Prostate gland (tissue), 2 donors: ENCODE data around the gene C1GALT1. TPM values are rescaled to one million over a fixed set of nuclear protein-coding genes. Genes with fewer than 3 reads are reported as not detected.
"Not testable (repeated sequence)": the region's sequence is repeated elsewhere in the genome, so short reads cannot be mapped to it uniquely, and the experiment has no call there.

Experiments
- DNase-seq: peaks from one replicate; pipeline ENCODE4 v3.0.0-alpha.2; 2019; ENCODE audit warnings: low spot score
- H3K27ac ChIP-seq, 2 donors: fragments of 200-600 bp; sonication (generic); 2 replicates each; pipeline ENCODE4 v1.5.1; 2017 to 2019
- H3K27me3 ChIP-seq: fragments of 200-600 bp; sonication (generic); replicated peaks from 2 replicates; pipeline ENCODE4 v1.5.1; 2019; ENCODE audit not compliant: insufficient read depth
- H3K36me3 ChIP-seq, 2 donors: fragments of 200-600 bp; sonication (generic); 1 replicate in 1 of 2; 2 replicates in 1 of 2; pipeline versions ENCODE4 v1.5.1 to v1.8.1; 2017 to 2019
- H3K4me1 ChIP-seq: fragments of 200-600 bp; sonication (generic); replicated peaks from 2 replicates; pipeline ENCODE4 v1.5.1; 2019
- H3K4me3 ChIP-seq, 2 donors: fragments of 200-600 bp; sonication (generic); 2 replicates each; pipeline ENCODE4 v1.5.1; 2017 to 2019
- H3K9me3 ChIP-seq: fragments of 200-600 bp; sonication (generic); 2 replicates; pipeline ENCODE4 v1.5.1; 2017
- POLR2A ChIP-seq: fragments of 450-650 bp; IDR thresholded peaks from one replicate; pipeline ENCODE4 v1.6.1; 2016; ENCODE audit warnings: antibody characterized with exemption, mild to moderate bottlenecking
- POLR2AphosphoS5 ChIP-seq: sonication (generic); formaldehyde crosslinking; IDR thresholded peaks from one replicate; pipeline ENCODE4 v1.6.1; 2017; ENCODE audit warnings: antibody characterized with exemption
- WGBS: methylation state at CpG from one replicate; pipeline ENCODE4 v1.1.5; 2018; 5-methylcytosine and 5-hydroxymethylcytosine counted together
- intact Hi-C: fragments of 100-400 bp; cut with DNase I; formaldehyde crosslinking; loops from one replicate; pipeline ENCODE4 v1.14.2; 2022
- total RNA-seq, 2 donors: library from RNA; depleted of rRNA; stranded (reverse); fragments of >200 nt; gene quantifications; one replicate each; pipeline ENCODE4 v1.1.0, GENCODE V29; 2016
- TF ChIP-seq, protein P1 (sequence below), 4 experiments: fragments of 200-600 bp in 2 of 4; fragments of 450-650 bp in 2 of 4; sonication (generic) in 2 of 4; IDR thresholded peaks; 1 replicate in 3 of 4; 2 replicates in 1 of 4; pipeline ENCODE4 v1.5.1; 2016 to 2019; ENCODE audit warnings: antibody characterized with exemption in 4 of 4, mild to moderate bottlenecking in 2 of 4, moderate library complexity in 2 of 4

The C1GALT1 gene
- total RNA-seq, 2 donors from 2014 or later = 16.1 to 16.8 TPM

DNA sequence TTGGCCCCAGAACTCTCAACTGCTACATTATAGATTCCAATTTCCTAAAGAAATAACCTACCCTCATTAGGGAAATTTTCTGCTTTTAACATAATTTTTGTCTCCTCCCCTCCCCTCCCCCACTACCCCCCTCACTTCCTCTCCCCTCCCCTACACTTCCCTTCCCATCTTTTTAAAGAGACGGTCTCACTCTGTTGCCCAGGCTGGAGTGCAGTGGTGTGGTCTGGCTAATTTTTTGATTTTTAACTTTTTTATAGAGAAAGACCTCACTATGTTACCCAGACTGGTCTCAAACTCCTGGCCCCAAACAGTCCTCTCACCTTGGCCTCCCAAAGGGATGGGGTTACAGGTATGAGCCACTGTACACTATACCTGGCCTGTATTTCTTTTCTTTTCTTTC is 30.5 kb upstream of the C1GALT1 start:
- Histone ChIP-seq H3K36me3 (no peaks in the 10 kb centered on the region), H3K9me3 (no peaks in the 10 kb centered on the region), H3K27ac (no peak overlapping the region), H3K27me3 (no peaks in the 10 kb centered on the region), H3K4me3 (no peak overlapping the region), H3K4me1 (no peaks in the 10 kb centered on the region)
- TF ChIP-seq POLR2AphosphoS5 (no peak), POLR2A (no peak)
- TF ChIP-seq, protein P1, sequence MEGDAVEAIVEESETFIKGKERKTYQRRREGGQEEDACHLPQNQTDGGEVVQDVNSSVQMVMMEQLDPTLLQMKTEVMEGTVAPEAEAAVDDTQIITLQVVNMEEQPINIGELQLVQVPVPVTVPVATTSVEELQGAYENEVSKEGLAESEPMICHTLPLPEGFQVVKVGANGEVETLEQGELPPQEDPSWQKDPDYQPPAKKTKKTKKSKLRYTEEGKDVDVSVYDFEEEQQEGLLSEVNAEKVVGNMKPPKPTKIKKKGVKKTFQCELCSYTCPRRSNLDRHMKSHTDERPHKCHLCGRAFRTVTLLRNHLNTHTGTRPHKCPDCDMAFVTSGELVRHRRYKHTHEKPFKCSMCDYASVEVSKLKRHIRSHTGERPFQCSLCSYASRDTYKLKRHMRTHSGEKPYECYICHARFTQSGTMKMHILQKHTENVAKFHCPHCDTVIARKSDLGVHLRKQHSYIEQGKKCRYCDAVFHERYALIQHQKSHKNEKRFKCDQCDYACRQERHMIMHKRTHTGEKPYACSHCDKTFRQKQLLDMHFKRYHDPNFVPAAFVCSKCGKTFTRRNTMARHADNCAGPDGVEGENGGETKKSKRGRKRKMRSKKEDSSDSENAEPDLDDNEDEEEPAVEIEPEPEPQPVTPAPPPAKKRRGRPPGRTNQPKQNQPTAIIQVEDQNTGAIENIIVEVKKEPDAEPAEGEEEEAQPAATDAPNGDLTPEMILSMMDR (IDR thresholded peaks at IDR 0.05) = no peak
- intact Hi-C loops = no loop called here
- DNase-seq = no peak
- 81% methylated on average over 1 of the region's 1 CpG for whole genome bisulfite sequencing

DNA sequence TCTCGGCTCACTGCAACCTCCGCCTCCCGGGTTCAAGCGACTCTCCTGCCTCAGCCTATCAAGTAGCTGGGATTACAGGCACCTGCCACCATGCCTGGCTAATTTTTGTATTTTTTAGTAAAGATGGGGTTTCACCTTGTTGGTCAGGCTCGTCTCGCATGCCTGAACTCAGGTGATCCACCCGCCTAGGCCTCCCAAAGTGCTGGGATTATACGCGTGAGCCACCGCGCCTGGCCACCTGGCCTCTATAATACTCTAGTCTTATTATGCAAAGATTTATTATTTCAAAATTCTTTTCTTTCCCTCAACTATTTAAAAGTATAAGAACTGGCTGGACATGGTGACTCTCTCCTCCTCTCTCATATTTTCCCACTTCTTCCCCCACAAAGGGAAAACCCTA is 30.0 kb upstream of the C1GALT1 start:
- 97% methylated on average over 11 of the region's 11 CpGs for WGBS
- no peak for TF ChIP-seq POLR2A
- TF ChIP-seq POLR2AphosphoS5 = no peak
- TF ChIP-seq, protein P1 (IDR thresholded peaks at IDR 0.05) = no peak
- DNase-seq = no peak
- intact Hi-C loops = no loop called here
- Histone ChIP-seq H3K4me3 (no peak overlapping the region), H3K36me3 (no peaks in the 10 kb centered on the region), H3K9me3 (no peaks in the 10 kb centered on the region), H3K27me3 (no peaks in the 10 kb centered on the region), H3K4me1 (no peaks in the 10 kb centered on the region), H3K27ac (no peak overlapping the region)

DNA sequence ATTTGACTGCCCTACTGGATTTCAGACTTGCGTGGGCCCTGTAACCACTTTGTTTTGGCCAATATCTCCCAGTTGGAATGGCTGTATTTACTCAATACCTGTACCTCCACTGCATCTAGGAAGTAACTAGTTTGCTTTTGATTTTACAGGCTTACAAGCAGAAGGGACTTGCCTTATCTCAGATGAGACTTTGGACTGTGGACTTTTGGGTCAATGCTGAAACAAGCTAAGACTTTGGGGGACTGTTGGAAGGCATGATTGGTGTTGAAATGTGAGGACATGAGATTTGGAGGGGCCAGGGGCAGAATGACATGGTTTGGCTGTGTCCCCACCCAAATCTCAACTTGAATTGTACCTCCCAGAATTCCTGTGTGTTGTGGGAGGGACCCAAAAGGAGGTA is 28.0 kb upstream of the C1GALT1 start:
- H3K4me1 ChIP-seq, H3K36me3 ChIP-seq, H3K4me3 ChIP-seq, H3K27ac ChIP-seq, intact Hi-C loops, DNase-seq, H3K27me3 ChIP-seq, H3K9me3 ChIP-seq: not testable (repeated sequence)
- WGBS = 54% methylated on average over 1 of the region's 1 CpG

DNA sequence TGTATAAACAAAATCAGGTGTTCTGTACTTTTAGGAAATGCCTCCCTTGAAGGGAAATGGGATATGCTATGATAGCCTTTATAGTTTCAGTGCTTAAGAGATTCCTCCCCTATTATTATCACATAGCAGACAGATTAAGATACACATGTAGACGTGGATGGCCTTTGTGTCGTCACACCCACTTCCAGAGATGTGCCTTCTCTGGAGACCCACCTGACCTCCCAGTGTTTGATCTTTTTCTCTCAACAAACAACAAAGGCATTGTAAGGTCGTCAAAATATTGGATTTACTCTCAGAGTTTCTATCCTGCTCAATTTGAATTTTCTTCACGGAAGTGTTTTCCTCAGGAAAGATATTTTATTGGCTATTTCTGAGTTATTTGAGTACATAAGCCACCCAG is 25.7 kb upstream of the C1GALT1 start:
- Histone ChIP-seq H3K4me1 (no peaks in the 10 kb centered on the region), H3K27me3 (no peaks in the 10 kb centered on the region), H3K27ac (no peak overlapping the region), H3K9me3 (no peaks in the 10 kb centered on the region), H3K36me3 (no peaks in the 10 kb centered on the region), H3K4me3 (no peak overlapping the region)
- DNase-seq = no peak
- TF ChIP-seq, protein P1 (IDR thresholded peaks at IDR 0.05) = no peak
- TF ChIP-seq POLR2A = no peak
- TF ChIP-seq POLR2AphosphoS5 = no peak
- intact Hi-C loops = no loop called here
- WGBS = 47% methylated on average over 4 of the region's 4 CpGs

DNA sequence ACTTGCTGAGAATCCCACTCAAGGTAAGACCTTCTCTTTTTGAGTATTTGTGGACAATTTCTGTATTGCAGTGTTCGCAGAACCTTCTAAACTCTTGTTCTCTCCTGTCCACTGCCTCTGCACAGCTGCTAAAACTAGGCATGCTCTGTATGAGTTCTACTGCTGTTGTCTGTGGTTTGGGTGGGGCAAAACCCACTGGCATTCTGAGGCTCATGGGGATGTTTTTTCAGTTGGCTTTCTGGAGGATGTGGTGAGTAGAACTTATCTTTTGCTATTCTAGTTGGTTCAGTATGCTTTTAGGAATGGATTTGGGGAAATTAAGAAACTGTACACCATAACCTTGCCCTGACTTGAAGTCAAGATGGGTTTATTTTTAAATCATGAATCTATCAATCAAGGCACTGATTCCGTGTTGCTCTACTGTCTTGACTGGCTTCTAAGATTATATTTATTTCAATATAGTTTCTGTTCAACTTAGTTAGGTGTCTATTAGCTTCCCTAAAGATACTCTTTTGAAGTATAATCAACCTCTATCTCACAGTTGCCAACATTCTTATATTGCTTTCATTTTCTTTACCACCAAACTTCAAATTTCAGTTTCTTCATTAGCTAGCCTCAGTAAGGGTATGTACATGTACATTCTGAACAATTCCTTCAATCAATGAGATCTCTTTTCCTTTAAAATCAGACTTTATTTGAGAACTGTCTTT is 25.0 kb upstream of the C1GALT1 start:
- no peaks in the 10 kb centered on the region for H3K4me1 ChIP-seq
- no peak for TF ChIP-seq POLR2AphosphoS5
- TF ChIP-seq, protein P1 (IDR thresholded peaks at IDR 0.05) = no peak
- no peak for TF ChIP-seq POLR2A
- no peaks in the 10 kb centered on the region for H3K9me3 ChIP-seq
- no peaks in the 10 kb centered on the region for H3K36me3 ChIP-seq
- intact Hi-C loops = no loop called here
- 66% methylated on average over 2 of the region's 2 CpGs for WGBS
- no peaks in the 10 kb centered on the region for H3K27me3 ChIP-seq
- no peak for DNase-seq
- H3K4me3 ChIP-seq = no peak overlapping the region
- no peak overlapping the region for H3K27ac ChIP-seq
